SK-N-SH (cell line): ENCODE results near the gene SCN7A.

ENCODE experiments used
- CHD2 ChIP-seq: fragments of 150-350 bp; IDR thresholded peaks from 2 replicates; pipeline ENCODE4 v1.6.1; 2018; ENCODE audit warnings: low read length; ENCODE audit not compliant: partially characterized antibody
- GATA2 ChIP-seq: sonication (generic); formaldehyde crosslinking; IDR thresholded peaks from 2 replicates; pipeline ENCODE4 v1.5.0; 2020; ENCODE audit warnings: mild to moderate bottlenecking, missing genetic modification reagents
- NFIC ChIP-seq: IDR thresholded peaks from 2 replicates; pipeline ENCODE4 v1.4.0; 2012; ENCODE audit warnings: borderline replicate concordance
- TF ChIP-seq, protein P1 (sequence below): fragments of 200-600 bp; sonication (generic); IDR thresholded peaks from 2 replicates; pipeline ENCODE4 v1.6.1; 2017; ENCODE audit warnings: antibody characterized with exemption, mild to moderate bottlenecking, moderate library complexity
- TF ChIP-seq, protein P2 (sequence below): fragments of 150-350 bp; IDR thresholded peaks from 2 replicates; pipeline ENCODE4 v1.6.1; 2017; ENCODE audit warnings: antibody characterized with exemption, low read length, low read depth, borderline replicate concordance

DNA sequence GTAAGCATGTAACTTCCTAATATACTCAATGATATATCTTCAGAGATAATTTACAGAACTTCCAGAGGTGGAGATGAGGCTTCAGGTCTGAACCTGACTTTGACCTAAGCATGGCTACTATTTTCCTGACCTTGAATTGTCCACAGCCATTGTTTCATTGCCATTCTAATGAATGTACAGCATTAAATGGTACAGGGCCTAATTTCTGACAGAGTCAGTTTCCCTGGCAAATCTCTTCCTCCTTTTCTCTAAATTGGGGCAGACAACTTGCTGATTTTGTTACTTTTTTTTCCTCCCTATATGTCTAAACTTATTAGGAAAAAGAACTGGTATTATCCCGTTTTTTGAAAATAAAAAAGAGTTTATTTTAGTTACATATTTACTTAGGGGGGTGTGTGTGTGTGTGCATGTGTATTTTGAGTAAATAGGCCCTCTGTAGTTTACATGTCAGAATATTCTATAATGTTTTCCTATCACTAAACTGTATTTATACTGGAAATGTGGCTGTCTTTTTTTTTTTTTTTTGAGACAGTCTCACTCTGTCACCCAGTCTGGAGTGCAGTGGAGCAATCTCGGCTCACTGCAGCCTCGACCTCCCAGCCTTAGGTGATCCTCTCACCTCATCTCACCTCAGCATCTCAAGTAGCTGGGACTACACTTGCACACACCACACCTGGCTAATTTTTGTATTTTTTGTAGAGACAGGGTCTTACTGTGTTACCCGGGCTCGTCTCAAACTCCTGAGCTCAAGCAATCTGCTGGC lies 75.0 kb downstream of the SCN7A start:
- TF ChIP-seq, protein P1, sequence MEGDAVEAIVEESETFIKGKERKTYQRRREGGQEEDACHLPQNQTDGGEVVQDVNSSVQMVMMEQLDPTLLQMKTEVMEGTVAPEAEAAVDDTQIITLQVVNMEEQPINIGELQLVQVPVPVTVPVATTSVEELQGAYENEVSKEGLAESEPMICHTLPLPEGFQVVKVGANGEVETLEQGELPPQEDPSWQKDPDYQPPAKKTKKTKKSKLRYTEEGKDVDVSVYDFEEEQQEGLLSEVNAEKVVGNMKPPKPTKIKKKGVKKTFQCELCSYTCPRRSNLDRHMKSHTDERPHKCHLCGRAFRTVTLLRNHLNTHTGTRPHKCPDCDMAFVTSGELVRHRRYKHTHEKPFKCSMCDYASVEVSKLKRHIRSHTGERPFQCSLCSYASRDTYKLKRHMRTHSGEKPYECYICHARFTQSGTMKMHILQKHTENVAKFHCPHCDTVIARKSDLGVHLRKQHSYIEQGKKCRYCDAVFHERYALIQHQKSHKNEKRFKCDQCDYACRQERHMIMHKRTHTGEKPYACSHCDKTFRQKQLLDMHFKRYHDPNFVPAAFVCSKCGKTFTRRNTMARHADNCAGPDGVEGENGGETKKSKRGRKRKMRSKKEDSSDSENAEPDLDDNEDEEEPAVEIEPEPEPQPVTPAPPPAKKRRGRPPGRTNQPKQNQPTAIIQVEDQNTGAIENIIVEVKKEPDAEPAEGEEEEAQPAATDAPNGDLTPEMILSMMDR, result no peak
- TF ChIP-seq NFIC (no peak), CHD2 (no peak), GATA2 (CRISPR knock-in tag) (no peak)
- TF ChIP-seq, protein P2, sequence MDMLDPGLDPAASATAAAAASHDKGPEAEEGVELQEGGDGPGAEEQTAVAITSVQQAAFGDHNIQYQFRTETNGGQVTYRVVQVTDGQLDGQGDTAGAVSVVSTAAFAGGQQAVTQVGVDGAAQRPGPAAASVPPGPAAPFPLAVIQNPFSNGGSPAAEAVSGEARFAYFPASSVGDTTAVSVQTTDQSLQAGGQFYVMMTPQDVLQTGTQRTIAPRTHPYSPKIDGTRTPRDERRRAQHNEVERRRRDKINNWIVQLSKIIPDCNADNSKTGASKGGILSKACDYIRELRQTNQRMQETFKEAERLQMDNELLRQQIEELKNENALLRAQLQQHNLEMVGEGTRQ, result no peak
